SU-DHL-6 (cell line): ENCODE measurements around the gene SLC4A8.

Experiments used
- H2AFZ ChIP-seq: fragments of 200-600 bp; sonication (generic); 2 replicates; pipeline ENCODE4 v1.6.1; 2014; ENCODE audit warnings: low read depth, mild to moderate bottlenecking, moderate library complexity, mixed read lengths, antibody characterized with exemption, low read length; ENCODE audit not compliant: severe bottlenecking
- H3F3A ChIP-seq: fragments of 200-600 bp; shearing (Covaris generic); 2 replicates; pipeline ENCODE4 v1.6.0; 2016; ENCODE audit warnings: antibody characterized with exemption, mild to moderate bottlenecking; ENCODE audit not compliant: insufficient read depth
- H3K27ac ChIP-seq: fragments of 200-600 bp; sonication (generic); 2 replicates; pipeline ENCODE4 v1.5.1; 2016; ENCODE audit warnings: low read depth, mild to moderate bottlenecking, low read length, moderate library complexity, mixed read lengths
- H3K27me3 ChIP-seq: fragments of 200-600 bp; sonication (generic), shearing (Covaris generic); 2 replicates; pipeline ENCODE4 v1.6.0; 2014; ENCODE audit warnings: mild to moderate bottlenecking, low read length
- H3K36me3 ChIP-seq: fragments of 200-600 bp; sonication (generic); 2 replicates; pipeline ENCODE4 v1.6.1; 2014; ENCODE audit warnings: mild to moderate bottlenecking, low read length, mixed read lengths
- H3K4me2 ChIP-seq: fragments of 300-600, 200-600 bp; shearing (Covaris generic), sonication (generic); 2 replicates; pipeline ENCODE4 v1.6.0; 2014; ENCODE audit warnings: low read length, low read depth, mild to moderate bottlenecking; ENCODE audit not compliant: poor library complexity, severe bottlenecking
- H3K4me3 ChIP-seq: fragments of 200-600 bp; sonication (generic); 2 replicates; pipeline ENCODE4 v1.5.1; 2014; ENCODE audit warnings: antibody characterized with exemption, low read length, mild to moderate bottlenecking, mixed read lengths; ENCODE audit not compliant: insufficient read depth, poor library complexity, severe bottlenecking
- H3K79me2 ChIP-seq: fragments of 200-600 bp; sonication (generic); 2 replicates; pipeline ENCODE4 v1.6.1; 2014; ENCODE audit warnings: mild to moderate bottlenecking, low read length, moderate library complexity; ENCODE audit not compliant: insufficient read depth
- H3K9ac ChIP-seq: fragments of 200-600 bp; sonication (generic); 2 replicates; pipeline ENCODE4 v1.7.0; 2014; ENCODE audit warnings: mild to moderate bottlenecking, low read length
- H3K9me2 ChIP-seq: fragments of 200-600 bp; sonication (generic); replicated peaks from 2 replicates; pipeline ENCODE4 v1.6.1; 2014; ENCODE audit warnings: low read length; ENCODE audit not compliant: insufficient read depth
- H3K9me3 ChIP-seq: fragments of 200-600 bp; sonication (generic); 2 replicates; pipeline ENCODE4 v1.6.1; 2014; ENCODE audit warnings: low read length, mixed read lengths; ENCODE audit not compliant: insufficient read depth
- H4K20me1 ChIP-seq: fragments of 200-600 bp; sonication (generic); 2 replicates; pipeline ENCODE4 v1.6.1; 2014; ENCODE audit warnings: low read depth, mild to moderate bottlenecking, antibody characterized with exemption, low read length, moderate library complexity, mixed read lengths
- CTCF ChIP-seq: fragments of 200-600 bp; sonication (generic); IDR thresholded peaks from one replicate; pipeline ENCODE4 v1.5.1; 2017; ENCODE audit warnings: antibody characterized with exemption, mild to moderate bottlenecking, low read length, moderate library complexity; ENCODE audit not compliant: insufficient read depth, poor library complexity, severe bottlenecking
- EZH2phosphoT487 ChIP-seq: fragments of 200-600 bp; sonication (generic), shearing (Covaris generic); conservative IDR thresholded peaks from 2 replicates; pipeline ENCODE4 v1.6.1; 2018; ENCODE audit warnings: mild to moderate bottlenecking, antibody characterized with exemption, low read length, moderate library complexity, mixed read lengths

The SLC4A8 gene

DNA sequence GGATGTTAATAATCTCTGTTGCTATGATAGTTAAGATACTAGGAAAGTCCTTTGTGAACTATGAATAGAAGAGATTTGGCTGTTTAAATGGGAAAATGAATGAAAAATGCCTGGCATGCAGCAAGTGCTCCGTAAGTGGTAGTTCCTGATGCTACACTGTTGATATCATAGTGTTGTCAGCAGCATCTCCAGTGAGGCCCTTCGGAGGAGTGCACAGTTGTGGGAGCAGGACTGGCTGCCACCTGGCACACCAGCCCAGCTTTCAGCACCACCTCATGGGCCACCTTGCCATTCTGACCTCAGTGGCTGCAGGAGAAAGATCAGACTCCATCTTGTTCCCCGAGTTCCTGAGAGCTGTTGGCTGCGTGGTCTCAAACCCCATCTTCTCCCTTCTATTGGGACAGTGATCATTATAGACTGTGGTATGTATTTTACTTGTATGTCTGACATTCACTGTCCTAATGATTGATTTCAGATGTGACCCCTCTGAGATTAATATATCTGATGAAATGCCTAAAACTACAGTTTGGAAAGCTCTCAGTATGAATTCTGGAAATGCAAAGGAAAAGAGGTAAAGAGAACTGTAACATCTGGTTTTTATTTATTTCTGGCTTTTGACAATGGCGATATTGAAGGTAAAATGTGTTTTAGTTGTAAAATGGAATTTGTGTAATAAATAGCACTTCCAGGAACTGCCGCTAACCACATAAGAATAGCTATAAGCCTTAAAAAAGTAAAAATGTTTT, 80.9 kb downstream of the SLC4A8 start:
- Histone ChIP-seq H3K79me2 (no peaks in the 10 kb centered on the region), H3K36me3 (no peaks in the 10 kb centered on the region), H4K20me1 (no peaks in the 10 kb centered on the region), H3K4me2 (no peak overlapping the region), H3K9me2 (no peaks in the 10 kb centered on the region), H3K4me3 (no peak overlapping the region), H2AFZ (no peak overlapping the region), H3K27ac (no peak overlapping the region), H3K27me3 (no peaks in the 10 kb centered on the region), H3K9ac (no peak overlapping the region), H3K9me3 (no peaks in the 10 kb centered on the region), H3F3A (no peaks in the 10 kb centered on the region)
- TF ChIP-seq CTCF (no peak), EZH2phosphoT487 (no peak)

DNA sequence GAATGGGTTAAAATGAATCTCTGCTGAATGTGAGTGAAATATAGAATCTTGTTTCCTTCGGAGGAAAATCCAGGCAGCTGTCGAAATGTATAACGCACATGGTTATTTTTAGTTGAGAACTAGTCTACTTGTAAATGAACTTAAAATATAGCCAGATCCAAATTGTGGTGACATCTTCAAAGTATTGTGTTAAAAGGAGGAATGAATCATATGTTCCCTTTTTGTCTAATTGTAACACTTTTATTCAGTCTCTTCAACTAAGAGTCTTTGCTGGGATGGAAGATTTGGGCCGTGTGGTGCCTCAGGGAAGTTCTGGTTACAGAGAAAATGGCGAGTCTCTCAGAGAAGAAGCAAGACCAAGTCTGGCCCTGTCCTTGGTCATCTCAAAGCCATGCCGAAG, 82.5 kb downstream of the SLC4A8 start:
- Histone ChIP-seq H3K27ac (no peak overlapping the region), H3K36me3 (no peaks in the 10 kb centered on the region), H3K4me2 (no peak overlapping the region), H3K9me3 (no peaks in the 10 kb centered on the region), H3K4me3 (no peak overlapping the region), H3K79me2 (no peaks in the 10 kb centered on the region), H3F3A (no peaks in the 10 kb centered on the region), H3K27me3 (no peaks in the 10 kb centered on the region), H3K9ac (no peak overlapping the region), H3K9me2 (no peaks in the 10 kb centered on the region), H2AFZ (no peak overlapping the region), H4K20me1 (no peaks in the 10 kb centered on the region)
- no peak for TF ChIP-seq CTCF
- no peak for TF ChIP-seq EZH2phosphoT487

GRCh38 chr12:51508285-51508684, 83.7 kb downstream of the SLC4A8 start:
- no peaks in the 10 kb centered on the region for H3K9me3 ChIP-seq
- H2AFZ ChIP-seq: no peak overlapping the region
- no peak overlapping the region for H3K4me3 ChIP-seq
- H3K27ac ChIP-seq: no peak overlapping the region
- no peak overlapping the region for H3K9ac ChIP-seq
- no peaks in the 10 kb centered on the region for H3K9me2 ChIP-seq
- no peaks in the 10 kb centered on the region for H3F3A ChIP-seq
- no peaks in the 10 kb centered on the region for H3K36me3 ChIP-seq
- no peaks in the 10 kb centered on the region for H4K20me1 ChIP-seq
- TF ChIP-seq EZH2phosphoT487: no peak
- TF ChIP-seq CTCF: no peak
- no peak overlapping the region for H3K4me2 ChIP-seq
- H3K27me3 ChIP-seq: no peaks in the 10 kb centered on the region
- no peaks in the 10 kb centered on the region for H3K79me2 ChIP-seq
